GM21576 (cell line): Measurements from ENCODE around the gene CTTN.
"Not testable (repeated sequence)": the region's sequence is repeated elsewhere in the genome, so short reads cannot be mapped to it uniquely, and the experiment has no call there.

Experiments used
- ATAC-seq: cut with Tn5 transposase; IDR thresholded peaks from one replicate; pipeline ENCODE4 v1.9.1; 2021; ENCODE audit warnings: mild to moderate bottlenecking, moderate library complexity; ENCODE audit not compliant: unreplicated experiment

The CTTN gene

DNA sequence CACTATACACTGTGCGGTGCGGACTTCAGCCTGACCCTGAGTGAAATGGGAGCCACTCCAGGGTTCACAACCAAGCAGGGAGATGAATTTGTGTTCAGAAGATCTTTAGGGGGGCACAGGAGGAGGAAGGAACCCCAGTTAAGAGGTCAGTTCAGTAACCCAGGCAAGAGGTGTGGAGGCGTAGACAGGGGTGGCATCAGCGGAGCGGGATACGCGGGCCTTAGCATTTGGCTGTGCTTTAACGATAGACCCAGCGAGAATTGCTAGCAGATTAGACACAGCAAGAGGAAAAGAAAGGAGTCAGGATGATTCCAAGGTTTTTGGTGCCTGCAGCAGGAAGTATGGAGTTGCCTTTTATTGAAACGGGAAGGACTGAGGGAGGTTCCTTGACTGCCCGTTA, 46.8 kb downstream of the CTTN start:
- ATAC-seq = no peak

DNA sequence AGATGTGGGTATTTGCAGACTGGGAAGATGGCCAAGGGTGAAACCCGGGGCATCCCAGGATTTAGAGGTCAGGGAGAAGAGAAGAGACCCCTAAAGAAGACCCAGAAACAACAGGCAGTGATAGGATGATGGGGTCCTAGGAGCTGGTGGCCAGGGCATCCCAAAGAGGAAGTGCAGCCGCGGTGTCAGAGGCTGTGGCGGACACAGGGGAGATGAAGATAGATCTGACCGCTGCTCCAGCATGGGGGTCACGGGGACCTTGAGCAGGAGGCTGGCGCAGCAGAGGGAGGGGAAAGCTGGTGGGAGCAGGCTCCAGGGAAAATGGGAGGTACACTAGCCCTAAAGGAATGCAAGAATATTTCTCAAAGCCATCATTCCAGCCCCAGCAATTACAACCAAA, 47.3 kb downstream of the CTTN start:
- ATAC-seq = no peak

DNA sequence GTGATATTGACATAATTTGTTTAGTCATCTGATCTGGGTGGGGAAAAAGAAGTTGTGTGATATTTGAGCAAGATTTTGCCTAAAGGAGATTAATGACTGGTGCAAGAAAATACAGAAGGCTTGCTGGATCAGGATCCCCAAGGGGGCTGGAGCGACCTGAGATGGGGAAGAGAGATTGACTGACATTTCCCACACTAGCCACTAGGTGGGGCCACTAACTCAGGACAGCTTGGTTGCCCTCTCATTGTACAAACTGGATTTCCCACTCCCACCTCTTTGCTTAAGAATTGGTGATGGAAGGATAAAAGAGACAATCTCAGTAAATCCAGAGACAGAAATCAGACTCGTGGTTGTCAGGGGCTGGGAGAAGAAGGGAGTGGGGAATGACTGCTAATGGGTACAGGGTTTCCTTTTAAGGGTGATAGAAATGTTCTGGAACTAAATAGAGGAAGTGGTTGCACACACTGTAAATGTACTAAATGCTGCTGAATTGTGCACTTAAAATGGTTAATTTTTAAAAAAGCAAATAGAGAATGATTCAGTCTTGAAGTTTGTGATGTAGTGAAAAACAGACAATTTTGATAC, 50.7 kb downstream of the CTTN start:
- no peak for ATAC-seq

DNA sequence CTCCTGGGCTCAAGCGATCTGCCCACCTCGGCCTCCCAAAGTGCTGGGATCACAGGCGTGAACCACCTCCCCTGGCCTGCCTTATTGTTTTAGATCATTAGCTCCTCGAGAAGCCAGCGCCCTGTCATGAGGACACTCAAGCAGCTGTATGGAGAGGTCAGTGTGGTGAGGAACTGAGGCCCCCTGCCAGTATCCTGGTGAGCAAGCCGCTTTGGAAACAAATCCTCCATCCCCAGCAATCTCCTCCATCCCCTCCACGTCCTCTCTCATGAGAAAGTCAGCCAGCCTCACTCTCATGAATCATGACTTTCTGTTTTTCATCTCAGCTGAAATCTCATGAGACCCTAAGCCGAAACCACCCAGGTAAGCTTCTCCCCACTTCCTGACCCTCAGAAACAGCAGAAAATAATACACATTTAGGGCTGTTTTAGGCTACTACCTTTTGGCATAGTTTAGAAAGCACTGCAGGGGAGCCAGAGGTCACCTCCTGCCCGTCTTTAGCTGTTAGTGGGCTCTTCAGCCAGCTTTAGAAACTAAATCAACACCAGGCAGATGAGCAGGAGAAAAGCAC, 56.0 kb downstream of the CTTN start:
- ATAC-seq = no peak

DNA sequence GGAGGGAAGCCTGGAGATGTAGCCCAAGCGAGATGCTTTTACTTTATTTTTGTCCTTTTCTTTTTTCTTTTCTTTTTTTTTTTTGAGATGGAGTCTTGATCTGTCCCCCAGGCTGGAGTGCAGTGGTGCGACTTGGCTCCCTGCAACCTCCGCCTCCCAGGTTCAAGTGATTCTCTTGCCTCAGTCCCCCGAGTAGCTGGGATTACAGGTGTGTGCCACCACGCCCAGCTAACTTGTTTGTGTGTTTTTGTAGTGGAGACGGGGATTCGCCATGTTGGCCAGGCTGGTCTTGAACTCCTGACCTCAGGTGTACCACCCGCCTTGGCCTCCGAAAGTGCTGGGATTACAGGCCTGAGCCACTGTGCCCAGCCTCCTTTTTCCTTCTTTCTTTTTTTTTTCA, 56.5 kb downstream of the CTTN start:
- not testable (repeated sequence) for ATAC-seq

DNA sequence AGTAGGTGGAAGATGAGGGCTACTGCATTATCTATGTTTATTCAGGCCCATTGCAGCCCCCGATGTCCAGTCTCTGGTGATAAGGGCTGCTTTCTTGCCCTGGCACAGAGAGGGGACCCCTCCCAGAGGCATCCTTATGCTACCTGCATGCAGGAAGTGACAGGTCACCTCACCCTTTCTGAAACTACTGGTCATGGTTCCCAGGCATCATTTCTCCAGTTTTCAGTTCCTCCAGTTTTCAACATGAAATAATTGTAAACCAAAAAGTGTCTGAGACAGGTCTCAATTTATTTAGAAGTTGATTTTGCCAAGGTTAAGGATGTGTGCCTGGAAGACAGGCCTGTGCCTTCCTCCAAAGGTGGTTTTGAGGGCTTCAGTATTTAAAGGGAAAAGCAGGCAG, 57.0 kb downstream of the CTTN start:
- ATAC-seq = no peak

DNA sequence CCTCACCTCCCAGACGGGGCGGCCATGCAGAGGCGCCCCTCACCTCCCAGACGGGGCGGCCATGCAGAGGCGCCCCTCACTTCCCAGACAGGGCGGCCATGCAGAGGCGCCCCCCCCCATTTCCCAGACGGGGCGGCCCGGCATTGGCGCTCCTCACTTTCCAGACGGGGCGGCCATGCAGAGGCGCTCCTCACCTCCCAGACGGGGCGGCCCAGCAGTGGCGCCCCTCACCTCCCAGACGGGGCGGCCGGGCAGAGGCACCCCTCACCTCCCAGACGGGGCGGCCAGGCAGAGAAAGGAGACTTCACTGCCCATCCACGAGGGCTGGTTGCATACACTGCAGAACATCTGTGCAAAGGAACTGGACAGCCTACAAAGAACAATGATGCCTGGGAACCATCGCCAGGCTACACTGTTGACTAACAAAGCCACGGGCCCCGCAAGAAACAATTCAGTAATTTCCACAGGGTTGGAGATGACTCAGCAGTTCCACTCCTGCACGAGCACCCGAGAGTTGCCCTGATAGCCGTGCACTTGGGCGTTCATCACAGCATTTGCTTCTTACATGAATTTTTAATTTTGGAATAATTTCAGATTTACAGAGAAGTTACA, 58.7 kb downstream of the CTTN start:
- no peak for ATAC-seq

DNA sequence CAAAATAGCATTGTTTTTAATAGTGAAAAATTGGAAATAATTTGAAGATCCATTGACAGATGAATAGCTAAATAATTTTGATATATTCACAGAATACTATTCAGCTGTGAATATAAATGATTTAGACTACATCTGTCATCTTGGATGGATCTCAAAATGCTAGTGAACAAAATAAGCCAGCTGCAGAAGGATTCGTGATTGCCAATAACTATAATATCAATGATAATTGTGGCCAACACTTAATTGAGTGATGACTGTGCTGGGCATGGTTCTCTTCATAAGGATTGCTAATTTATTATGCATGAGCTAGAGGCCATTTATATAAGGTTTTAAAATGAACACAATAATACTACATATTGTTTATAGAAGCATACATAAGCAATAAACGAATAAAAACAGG, 60.4 kb downstream of the CTTN start:
- no peak for ATAC-seq

DNA sequence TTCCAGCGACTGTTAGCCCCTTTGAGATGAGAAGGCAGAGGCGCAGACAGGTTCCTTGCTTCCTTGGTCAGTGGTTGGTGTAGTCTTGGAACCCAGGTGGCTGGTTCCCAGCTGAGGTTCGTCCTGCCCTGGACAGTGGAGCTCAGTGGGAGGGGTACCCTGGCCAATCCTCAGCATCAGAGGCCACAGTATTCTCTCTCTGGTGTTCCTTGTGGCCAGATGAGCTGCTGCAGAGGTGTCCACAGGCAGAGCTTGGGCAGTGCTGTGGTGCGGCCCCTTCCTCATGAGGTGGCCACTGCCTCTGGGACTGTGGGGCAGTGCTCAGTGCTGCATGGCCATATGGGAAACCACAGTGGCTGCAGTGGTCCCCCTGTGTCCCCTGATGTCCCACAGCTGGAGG, 61.8 kb downstream of the CTTN start:
- no peak for ATAC-seq

DNA sequence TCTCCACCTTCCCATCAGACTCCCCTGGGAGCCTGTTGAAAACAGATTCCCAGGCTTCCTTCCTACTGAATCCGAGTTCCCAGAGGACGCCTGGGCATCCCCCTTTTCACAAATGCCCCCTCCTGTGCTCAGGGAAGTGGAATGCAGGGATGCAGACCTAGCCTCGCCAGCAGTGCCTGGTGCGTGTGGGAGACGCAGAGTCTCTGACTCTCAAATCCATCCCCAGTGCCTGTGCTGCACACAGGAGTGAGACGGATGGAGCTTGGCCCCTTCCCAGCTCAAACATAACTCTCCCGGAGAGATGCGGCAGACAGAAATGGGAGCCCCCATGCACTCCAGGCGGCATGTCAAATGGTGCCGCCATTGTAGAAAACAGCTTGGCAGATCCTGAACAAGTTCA, 62.6 kb downstream of the CTTN start:
- no peak for ATAC-seq

DNA sequence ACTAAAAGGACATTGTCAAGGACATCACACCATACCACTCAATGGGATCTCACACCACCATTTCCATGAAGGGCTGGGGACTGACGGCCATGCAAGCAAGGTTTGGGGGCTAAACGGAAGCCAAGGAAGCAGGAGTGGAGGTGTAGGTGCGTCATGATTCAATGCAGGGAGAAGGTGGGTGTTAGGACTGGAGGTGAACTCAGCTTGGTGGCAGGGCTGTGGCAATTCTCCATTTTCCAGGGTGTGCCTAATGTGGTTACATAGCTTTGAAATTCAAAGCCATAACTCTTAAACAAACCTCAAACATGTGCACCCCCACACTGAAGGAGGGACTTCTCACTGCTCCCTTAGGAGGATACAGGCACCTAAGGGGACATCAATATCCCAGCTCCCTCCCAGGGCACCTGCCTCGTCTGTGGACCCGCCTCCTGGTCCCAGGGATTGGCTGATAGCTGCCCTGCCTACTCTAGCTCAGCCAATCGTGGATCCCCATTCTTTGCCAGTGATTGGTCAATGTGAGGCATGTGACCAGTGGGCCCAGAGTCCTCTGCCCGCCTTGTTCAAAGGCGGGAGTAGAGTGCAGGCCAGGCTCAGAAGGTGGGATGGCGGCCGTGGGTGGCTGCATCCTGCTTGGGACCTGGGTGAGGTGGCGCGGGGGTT, 64.6 kb downstream of the CTTN start:
- ATAC-seq = no peak

DNA sequence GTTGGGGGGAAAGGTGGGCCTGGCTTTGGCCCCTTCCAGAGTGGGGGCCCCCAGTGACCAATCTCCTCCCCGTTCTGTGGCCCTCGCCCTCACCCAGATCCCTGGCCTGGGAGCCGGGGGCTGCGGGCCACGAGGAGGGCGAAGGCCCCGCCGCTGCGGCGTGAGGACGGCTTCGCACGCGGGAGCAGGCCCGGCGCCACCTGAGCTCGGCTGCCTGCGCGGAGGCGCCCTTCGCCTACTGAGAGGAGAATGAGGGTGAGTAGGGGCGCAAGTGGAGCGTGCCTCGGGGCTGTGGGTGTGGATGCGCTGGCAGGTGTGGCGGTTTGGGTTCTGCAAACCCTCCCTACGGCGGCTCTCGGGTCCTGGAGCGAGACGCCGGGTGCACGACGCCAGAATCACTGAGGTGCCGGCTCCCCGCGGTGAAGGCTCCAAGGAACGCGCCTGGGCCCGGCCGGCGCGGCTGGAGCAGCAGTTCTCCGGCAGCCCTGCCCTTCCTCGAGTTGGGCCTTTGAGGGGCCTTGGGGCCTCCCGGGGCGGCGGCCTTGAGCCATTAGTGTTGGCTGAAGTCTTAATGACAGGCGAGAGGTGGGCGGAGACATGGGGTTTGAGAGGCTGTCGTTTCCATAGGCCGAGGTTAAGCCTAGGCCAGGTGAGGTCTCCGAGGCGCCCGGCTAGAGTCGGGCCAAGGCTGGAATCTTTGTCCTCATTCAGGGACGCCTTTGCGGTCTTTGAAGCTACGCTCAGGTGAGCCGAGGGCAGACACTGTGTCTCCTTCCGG, 65.3 kb downstream of the CTTN start:
- ATAC-seq = no peak

DNA sequence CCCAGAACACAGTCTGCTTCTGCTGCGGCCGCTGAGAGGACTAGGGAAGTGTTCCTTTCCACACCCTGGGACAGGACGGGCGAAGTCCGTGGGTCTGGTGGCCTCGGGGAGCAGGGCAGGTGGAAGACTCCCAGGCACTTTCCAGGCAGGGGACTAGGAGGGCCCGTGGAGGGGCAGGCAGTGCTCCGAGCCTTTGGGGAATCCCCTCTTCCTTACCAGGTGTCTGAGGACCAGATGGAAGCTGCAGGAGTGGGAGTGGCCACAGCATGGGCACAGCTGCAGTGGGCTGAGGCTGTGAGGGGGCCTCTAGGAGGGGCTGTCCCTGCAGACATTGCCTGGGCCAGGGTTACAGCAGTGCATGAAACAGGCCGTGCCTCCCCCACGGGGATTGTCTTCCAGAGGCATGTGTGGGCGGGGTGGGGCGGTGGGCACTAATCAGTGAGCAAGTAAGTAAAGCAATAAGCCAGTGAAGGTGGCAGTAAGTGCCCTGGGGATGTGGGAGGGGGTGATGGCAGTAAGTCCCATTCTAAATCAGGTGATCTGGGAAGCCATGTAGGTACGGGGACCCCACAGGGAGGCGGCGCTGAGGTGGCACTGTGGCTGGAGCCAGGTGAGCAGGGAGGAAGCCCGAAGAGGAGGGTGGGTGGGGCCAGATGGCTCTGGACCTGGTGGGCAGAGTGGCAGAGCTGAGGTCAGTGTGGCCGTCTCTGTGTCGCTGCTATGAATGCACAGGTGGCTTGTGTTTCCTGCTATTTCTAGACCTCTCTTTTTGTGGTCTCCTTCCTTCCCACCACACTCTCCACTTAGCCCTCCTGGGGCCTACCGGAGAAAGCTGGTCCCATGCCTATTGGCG, 66.4 kb downstream of the CTTN start:
- no peak for ATAC-seq

DNA sequence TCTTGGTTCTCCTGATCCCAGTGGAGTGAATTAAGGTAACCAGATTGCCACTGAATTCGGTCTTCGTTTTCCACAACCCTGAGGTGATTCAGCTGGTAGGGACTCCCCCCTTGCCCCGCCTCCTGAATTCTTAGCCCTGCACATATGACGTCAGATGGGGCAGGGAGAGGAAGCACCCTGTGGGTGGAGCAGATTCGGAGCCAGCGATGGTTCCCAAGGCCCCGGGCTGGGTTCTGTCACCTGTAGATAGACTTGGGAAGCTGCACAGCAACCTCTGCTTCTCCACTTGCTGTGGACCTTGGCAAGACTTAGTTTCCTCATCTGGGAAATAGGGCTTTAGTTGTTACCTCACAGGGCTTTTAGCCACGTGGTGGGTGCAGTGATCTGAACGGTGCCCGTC, 67.8 kb downstream of the CTTN start:
- ATAC-seq = no peak

DNA sequence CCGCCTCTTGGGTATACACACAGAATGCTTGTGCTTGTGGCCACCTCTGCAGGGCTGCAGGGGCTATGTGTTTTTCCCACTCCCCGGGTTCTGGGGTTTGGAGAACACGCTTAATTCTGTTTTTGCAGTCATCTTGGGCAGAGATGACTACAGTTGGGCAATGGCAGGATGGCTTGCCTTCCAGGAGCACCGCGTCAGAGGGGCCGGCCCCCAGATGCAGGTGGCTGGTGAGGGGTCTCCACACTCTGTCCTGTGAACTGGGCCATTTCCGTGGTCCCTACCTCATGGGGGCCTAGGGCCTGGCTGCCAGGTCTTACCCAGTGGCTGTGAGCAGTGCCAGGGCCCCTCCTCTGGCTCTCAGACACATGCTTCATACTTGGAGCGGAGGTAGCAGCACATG, 68.3 kb downstream of the CTTN start:
- ATAC-seq = no peak

DNA sequence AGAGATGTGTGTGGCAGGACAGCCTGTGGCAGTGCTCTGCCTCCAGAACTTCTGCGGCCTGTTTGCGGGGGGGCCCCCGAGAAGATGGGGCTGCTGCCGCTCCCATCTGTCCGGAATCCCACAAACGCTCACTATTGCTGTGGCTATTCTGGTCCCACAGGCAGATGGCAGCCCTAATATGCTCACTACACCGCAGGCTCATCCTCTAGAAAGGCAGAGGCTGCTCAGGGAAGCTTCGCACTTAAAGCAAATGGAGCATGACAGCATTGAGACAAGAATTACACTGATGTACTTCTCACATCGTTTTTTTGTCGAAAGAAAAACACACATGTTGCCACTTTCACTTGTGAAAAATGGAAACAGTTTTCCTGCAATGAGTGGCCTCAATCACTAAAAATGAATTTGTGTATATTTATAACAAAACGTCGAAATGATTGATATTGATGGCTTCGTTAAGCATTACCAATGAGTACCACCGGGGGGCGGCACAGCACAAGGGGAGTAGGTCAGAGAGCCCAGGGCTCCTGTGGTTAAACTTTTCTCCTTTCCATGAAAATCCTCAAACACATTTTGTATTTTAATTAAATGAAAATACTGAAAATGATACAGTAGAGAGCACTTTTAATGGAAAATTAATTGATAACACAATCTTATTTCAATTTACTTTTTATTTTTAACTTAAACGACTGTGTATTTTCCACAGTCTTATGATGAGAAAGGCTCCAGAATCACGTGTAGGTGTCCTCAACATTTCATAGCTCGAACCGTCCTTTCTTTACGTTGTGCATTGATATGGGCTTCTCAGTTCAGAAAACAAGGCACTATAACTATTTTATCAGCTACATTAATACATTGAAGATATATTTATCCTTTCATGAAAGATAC, 69.1 kb downstream of the CTTN start:
- ATAC-seq = no peak

DNA sequence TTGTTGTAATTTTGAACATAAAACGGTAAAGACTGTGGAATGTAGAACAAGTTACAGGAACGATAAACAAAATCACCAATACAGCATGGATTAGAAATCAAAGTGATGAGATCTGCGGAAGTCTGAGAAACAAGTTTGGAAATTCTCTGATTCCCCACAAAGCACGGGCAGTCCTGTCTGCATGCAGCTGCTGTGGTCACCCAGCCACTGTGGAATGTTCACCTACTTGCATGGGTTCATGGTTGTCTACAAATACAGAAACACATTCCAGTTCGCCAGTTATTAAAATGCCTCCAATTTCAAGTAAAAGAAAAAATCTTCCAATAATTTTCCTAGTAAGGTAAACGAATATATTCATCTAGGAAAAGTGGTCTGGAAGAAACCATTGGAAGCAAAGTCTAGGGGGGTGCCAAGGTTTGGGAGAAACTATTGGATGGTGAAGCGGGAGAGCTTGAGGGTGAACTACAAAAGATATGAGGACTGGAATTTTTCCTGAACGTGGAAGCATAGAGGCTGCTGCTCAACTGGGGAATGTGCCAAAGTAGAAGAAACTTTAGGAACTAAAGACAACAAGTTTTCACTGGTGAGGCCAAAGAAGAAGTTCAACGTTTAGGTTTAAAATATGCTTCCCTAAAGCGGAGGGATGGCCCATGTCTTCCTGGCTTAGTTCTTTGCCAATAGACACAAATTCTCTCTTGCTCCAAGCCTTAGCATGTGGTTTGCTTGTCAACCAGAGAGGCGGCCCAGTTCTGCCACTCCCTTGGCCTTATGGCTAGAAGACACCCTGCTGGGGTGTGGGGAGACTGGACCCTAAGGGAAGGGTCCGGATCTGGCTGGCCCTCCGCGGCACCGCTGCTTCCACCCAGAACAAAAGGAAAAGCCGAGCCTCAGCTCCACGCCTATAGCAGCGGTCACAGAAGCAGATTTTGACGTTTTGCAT, 70.2 kb downstream of the CTTN start:
- no peak for ATAC-seq

DNA sequence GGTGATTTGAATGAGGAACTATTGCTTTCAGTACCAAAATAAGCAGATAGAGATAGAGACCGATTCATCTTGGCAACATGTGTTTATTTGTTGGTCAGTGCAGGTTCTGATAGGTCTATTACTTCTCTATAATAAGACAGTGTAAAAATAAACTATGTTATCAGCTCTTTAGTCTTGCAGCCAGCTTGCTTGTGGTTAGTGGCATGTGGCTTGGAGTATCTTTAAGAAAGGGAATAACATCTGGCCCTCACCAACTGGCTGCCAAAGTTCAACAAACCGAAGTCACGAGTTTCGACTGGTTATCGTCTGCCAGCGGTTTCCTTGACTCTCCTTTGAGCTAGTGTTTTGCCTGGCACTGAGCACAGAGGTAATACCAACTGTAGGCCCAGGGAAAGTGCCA, 71.8 kb downstream of the CTTN start:
- peak; percentile 65 for ATAC-seq

DNA sequence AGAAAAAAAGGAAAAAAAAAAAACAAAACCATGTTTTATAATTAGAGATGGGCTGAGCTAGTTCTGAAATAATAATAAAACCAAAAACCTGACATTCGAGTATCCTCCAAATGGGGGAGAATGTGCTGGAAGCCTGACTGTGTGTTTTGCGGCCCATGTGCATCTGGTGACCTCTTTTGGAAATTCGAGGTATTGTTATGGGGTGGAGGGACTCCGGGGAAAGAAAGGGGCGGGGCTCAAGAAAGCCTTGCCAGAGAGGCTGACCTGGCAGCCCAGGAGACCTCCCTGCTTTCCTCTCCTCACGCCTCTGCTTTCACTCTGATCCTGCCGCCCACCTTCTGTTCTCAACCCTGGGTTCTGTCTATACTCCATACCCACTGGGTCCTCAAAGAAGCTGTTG, 72.9 kb downstream of the CTTN start:
- ATAC-seq = no peak
